DOHH2 (cell line): ENCODE data around the gene PLXNA3.

Experiments used
- CTCF ChIP-seq: fragments of 200-600 bp; sonication (generic); IDR thresholded peaks from one replicate; pipeline ENCODE4 v1.5.1; 2014; ENCODE audit warnings: antibody characterized with exemption, mild to moderate bottlenecking, low read depth, low read length; ENCODE audit not compliant: poor library complexity, severe bottlenecking
- EZH2phosphoT487 ChIP-seq: fragments of 200-600 bp; sonication (generic); IDR thresholded peaks from 2 replicates; pipeline ENCODE4 v1.6.1; 2017; ENCODE audit warnings: borderline replicate concordance, mild to moderate bottlenecking, antibody characterized with exemption, low read length, moderate library complexity, mixed read lengths

GRCh38 chrX:154435171-154435733 is 22.8 kb upstream of the PLXNA3 start:
- TF ChIP-seq CTCF (no peak), EZH2phosphoT487 (no peak)
